EH (cell line): ENCODE data around the gene BCDIN3D.
"Not testable (repeated sequence)": the region's sequence is repeated elsewhere in the genome, so short reads cannot be mapped to it uniquely, and the experiment has no call there.

Experiments used
- DNase-seq: peaks from one replicate; pipeline ENCODE4 v3.0.0-alpha.2; 2015; ENCODE audit warnings: low read depth

The BCDIN3D gene

GRCh38 chr12:49842519-49843352 is at the start of gene BCDIN3D:
Gene BCDIN3D, minus strand, starts transcription at chr12:49843106. Its CDS starts 19 bp downstream, at chr12:49843087.
- DNase-seq = peak; percentile 94

- no peak for DNase-seq
These were observed 49.3 kb upstream of the BCDIN3D start for GRCh38 chr12:49892084-49892731.

GRCh38 chr12:49891476-49891875 is 48.6 kb upstream of the BCDIN3D start:
- no peak for DNase-seq

- no peak for DNase-seq
These were observed 48.1 kb upstream of the BCDIN3D start for GRCh38 chr12:49891012-49891411.

- no peak for DNase-seq
These were observed 47.2 kb upstream of the BCDIN3D start for GRCh38 chr12:49890096-49890461.

GRCh38 chr12:49889361-49890095 is 46.6 kb upstream of the BCDIN3D start:
- no peak for DNase-seq

GRCh38 chr12:49888461-49889151 is 45.7 kb upstream of the BCDIN3D start:
- no peak for DNase-seq

GRCh38 chr12:49887536-49888401 is 44.9 kb upstream of the BCDIN3D start:
- no peak for DNase-seq

- no peak for DNase-seq
These were observed 44.2 kb upstream of the BCDIN3D start for GRCh38 chr12:49887091-49887490.

GRCh38 chr12:49885663-49886461 is 43.0 kb upstream of the BCDIN3D start:
- no peak for DNase-seq

GRCh38 chr12:49885118-49885517 is 42.2 kb upstream of the BCDIN3D start:
- DNase-seq = no peak

- DNase-seq = no peak
These were observed 40.1 kb upstream of the BCDIN3D start for GRCh38 chr12:49882851-49883464.

- no peak for DNase-seq
These were observed 39.4 kb upstream of the BCDIN3D start for GRCh38 chr12:49882248-49882850.

GRCh38 chr12:49881415-49882247 is 38.7 kb upstream of the BCDIN3D start:
- DNase-seq = no peak

- no peak for DNase-seq
These were observed 38.0 kb upstream of the BCDIN3D start for GRCh38 chr12:49880756-49881414.

GRCh38 chr12:49879065-49879464 is 36.2 kb upstream of the BCDIN3D start:
- not testable (repeated sequence) for DNase-seq

GRCh38 chr12:49878021-49878420 is 35.1 kb upstream of the BCDIN3D start:
- DNase-seq = no peak

GRCh38 chr12:49877066-49877465 is 34.2 kb upstream of the BCDIN3D start:
- no peak for DNase-seq
